KG1 (cell line): Measurements from ENCODE around the gene GLDC.
A peak's percentile ranks its signal among the peaks of the same experiment; 100 is the strongest.

Experiments used
- DNase-seq: peaks from one replicate; lab custom pipeline; 2025; lab: John Stamatoyannopoulos, UW

The GLDC gene

GRCh38 chr9:6620353-6620752 lies 25.2 kb downstream of the GLDC start:
- no peak for DNase-seq

DNA sequence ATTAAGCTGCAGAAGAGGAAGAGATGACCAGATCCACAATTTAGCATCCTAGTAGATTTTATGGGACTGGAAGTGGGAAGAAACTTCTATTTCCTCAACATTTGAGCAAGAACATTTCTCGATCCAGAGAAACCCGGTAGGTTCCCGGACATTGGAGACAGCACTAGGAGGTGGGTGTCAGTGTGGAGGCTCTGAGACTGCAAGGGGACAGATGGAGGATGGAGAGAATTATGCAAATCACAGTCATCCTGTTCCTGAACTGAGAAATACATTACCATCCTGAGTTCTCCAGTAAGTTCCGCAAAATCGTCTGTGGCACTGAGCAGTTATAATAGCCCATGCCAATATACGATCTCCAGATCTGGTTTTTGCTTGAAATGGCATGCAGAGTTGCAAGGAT lies 25.6 kb downstream of the GLDC start:
- no peak for DNase-seq

GRCh38 chr9:6616951-6617602 lies 28.5 kb downstream of the GLDC start:
- no peak for DNase-seq

DNA sequence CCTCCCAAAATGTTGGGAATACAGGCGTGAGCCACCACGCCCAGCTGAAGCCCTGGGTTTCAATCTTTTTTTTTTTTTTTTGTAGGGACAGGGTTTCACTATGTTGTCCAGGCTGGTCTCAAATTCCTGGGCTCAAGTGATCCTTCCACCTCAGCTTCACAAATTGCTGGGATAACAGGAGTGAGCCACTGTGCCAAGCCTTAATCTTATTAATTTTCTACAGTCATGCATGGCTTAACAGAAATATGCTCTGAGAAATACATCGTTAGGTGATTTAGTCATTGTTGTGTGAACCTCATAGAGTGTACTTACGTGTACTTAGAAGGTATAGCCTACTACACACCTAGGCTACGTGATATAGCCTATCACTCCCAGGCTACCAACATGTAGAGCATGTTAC lies 31.0 kb downstream of the GLDC start:
- DNase-seq, result no peak

GRCh38 chr9:6611865-6612264 lies 33.7 kb downstream of the GLDC start:
- DNase-seq, result no peak

GRCh38 chr9:6610073-6610472 lies 35.5 kb downstream of the GLDC start:
- no peak for DNase-seq

DNA sequence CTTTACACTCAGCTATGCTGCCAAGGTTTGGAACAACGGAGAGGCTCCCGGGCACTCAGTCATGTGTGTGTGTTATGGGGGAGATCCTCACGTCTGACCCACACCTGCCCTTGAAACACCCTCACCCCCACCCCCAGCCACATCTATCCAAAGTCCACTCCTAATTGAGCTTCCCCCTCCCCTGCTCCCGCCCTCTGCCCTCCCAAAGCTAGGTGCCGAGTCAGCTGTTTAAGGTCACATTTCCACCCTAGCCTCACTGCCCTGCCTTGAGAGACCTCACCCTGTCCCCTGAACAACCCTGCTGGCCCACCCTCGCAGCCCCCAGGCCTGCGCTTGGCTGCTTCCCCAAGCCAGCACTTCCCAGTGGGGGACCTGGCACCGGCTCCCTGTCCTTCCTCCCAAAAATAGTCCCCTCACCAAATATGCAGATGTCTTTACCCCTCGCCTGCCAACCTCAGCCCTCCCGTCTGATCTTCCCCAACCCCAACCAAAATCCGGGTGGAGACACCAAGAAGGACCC lies 36.0 kb downstream of the GLDC start:
- no peak for DNase-seq

- no peak for DNase-seq
These were observed 40.3 kb downstream of the GLDC start for GRCh38 chr9:6605202-6605601.

- DNase-seq, result no peak
These were observed 45.1 kb downstream of the GLDC start for GRCh38 chr9:6600426-6600825.

- no peak for DNase-seq
These were observed 45.5 kb downstream of the GLDC start for GRCh38 chr9:6600006-6600405.

DNA sequence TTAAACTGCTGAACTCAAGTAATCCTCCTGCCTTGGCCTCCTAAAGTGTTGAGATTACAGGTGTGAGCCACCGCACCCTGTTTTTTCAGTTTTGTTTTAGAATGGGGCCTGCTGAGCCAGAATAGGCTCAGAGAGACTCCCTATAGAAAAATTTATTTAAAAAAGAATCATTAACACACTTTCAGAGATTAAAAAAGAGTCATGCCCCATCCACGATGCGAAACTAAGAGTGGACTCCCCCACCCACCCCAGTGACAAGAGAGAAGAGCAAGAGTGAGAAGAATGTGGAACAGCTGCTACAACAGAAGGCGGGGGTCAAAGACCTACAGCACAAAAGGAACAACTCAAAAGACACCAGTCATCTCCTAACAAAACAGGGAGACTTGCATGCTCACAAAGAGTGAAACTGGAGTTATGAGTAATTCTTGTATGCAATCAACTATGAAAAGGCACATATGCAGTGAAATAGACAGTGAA lies 47.2 kb downstream of the GLDC start:
- no peak for DNase-seq

DNA sequence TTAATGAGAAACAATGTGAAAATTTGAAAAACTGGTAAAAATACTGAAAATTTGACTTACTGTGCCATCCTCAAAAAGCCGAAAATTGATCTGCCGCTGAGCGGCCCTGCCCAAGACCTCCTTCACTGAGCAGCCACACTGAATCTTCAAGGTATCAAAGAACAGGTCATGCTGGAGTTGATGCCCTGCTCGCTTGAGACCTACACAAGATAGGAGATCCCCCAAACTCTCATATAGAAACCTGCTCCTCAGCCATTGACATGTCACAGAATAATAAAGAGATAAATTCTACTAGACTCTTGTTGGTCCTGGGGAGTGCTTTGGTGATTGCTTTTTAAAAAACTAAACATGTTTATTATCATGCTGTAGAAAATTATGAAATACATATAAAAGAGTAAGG lies 52.7 kb downstream of the GLDC start:
- DNase-seq, result no peak

GRCh38 chr9:6592231-6592630 lies 53.3 kb downstream of the GLDC start:
- no peak for DNase-seq

GRCh38 chr9:6590772-6591384 lies 54.7 kb downstream of the GLDC start:
- no peak for DNase-seq

GRCh38 chr9:6590334-6590733 lies 55.2 kb downstream of the GLDC start:
- no peak for DNase-seq

DNA sequence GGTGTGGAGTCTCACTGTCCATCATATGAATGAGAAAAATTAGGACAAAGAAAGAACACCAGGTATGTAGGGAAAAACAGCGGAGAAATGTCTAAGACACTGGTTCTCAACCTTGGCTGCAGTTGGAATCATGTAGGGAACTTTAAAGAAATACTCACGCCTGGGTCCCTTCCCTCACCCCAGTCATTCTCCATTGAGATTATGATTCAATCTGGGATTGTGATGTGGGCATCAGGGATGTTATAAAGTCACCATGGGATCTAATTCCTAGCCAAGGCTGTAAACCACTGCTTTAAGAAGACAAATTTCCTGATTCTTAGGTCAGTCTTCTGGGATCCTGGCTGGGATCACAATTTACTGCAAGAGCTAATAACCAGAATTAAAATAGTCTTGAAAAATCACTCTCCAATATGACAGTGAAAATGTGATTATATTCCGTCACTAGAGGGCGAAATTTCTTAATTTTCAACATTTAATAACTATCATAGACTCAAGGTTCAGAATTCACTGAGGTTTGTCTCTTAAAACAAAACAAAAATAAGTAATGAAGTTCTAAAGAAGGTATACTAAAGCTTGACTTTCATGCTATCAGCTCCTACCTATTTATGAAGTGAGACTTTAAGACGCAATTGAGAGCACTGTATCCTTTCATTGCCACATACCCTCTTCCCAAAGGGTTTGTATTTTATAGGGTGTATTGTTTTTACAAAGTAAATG lies 60.5 kb downstream of the GLDC start:
- DNase-seq, result peak; percentile 5

DNA sequence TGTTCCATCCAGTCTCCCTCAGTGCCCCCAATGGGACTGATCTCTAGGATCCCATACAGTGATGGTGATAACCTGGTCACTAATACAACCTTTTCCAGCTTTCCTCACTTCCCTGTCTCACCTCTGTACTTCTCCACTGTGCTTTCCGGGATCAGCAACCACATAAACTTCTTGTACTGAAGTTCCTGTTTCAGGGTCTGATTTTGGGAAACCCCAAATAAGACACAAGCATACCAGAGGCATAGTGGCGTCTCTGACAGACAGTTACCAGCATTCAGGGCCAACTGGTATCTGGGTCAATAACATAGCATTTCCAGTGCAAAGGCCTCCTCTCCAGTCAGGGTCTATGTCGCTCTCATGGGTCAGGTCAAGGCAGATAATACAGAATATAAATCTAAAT lies 64.3 kb downstream of the GLDC start:
- DNase-seq, result no peak

GRCh38 chr9:6579613-6580012 lies 65.9 kb downstream of the GLDC start:
- DNase-seq, result no peak

DNA sequence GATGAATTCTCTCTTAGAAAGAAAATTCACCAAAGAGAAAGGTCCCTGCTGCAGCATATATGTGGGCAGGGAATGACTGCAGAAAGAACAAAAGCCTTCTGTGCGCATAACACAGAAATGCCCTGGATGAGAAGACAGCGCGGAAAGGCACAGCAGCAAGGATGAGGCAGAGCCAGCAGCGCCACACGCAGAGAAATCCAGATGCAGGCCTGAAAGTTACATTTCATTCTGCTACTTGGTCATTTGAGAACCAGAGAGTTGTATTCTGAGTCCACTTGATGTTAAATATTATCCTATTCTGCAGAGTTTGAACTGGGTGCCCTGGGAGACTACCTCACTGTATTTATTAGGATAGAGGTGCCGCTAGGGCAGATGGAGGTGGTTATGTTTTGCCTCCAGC lies 68.5 kb downstream of the GLDC start:
- no peak for DNase-seq

- no peak for DNase-seq
These were observed 70.0 kb downstream of the GLDC start for GRCh38 chr9:6575324-6576034.

GRCh38 chr9:6567140-6567591 lies 78.4 kb downstream of the GLDC start:
- no peak for DNase-seq

- DNase-seq, result no peak
These were observed 79.0 kb downstream of the GLDC start for GRCh38 chr9:6566409-6567139.
